DND-41 (cell line): ENCODE data around the gene PRICKLE2.

ENCODE experiments used
- ATAC-seq: fragments of 200-7000 bp; cut with Tn5 transposase; 3 replicates; pipeline ENCODE4 v1.9.1; 2021; ENCODE audit warnings: low read depth; ENCODE audit not compliant: insufficient read depth
- DNase-seq: peaks from one replicate; pipeline ENCODE4 v3.0.0-alpha.2; 2020
- H2AFZ ChIP-seq: 2 replicates; pipeline ENCODE4 v1.6.0; 2012; ENCODE audit warnings: low read depth, low read length
- H3K27ac ChIP-seq: 2 replicates; pipeline ENCODE4 v1.5.1; 2012; ENCODE audit warnings: low read length, inconsistent platforms
- H3K27me3 ChIP-seq: fragments of 200-600 bp; sonication (generic); 2 replicates; pipeline ENCODE4 v1.6.0; 2012; ENCODE audit warnings: low read length, mild to moderate bottlenecking, inconsistent platforms; ENCODE audit not compliant: insufficient read depth, poor library complexity
- H3K36me3 ChIP-seq: 2 replicates; pipeline ENCODE4 v1.5.1; 2012; ENCODE audit warnings: low read length, inconsistent platforms; ENCODE audit not compliant: insufficient read depth
- H3K4me1 ChIP-seq: 2 replicates; pipeline ENCODE4 v1.5.1; 2012; ENCODE audit warnings: mild to moderate bottlenecking, low read length; ENCODE audit not compliant: insufficient read depth
- H3K4me2 ChIP-seq: 2 replicates; pipeline ENCODE4 v1.6.0; 2012; ENCODE audit warnings: mild to moderate bottlenecking, moderate library complexity, low read length, inconsistent platforms; ENCODE audit not compliant: insufficient read depth
- H3K4me3 ChIP-seq, 2 experiments: fragments of 200-600 bp in 1 of 2; shearing (Covaris generic) in 1 of 2; 2 replicates each; pipeline ENCODE4 v1.5.1; 2012 to 2016; ENCODE audit warnings: inconsistent platforms in 2 of 2, low read length in 2 of 2, mild to moderate bottlenecking in 2 of 2, low read depth in 1 of 2, moderate library complexity in 1 of 2
- H3K79me2 ChIP-seq: 2 replicates; pipeline ENCODE4 v1.6.0; 2012; ENCODE audit warnings: low read length, inconsistent platforms; ENCODE audit not compliant: insufficient read depth
- H3K9ac ChIP-seq: 2 replicates; pipeline ENCODE4 v1.6.0; 2012; ENCODE audit warnings: low read depth, mild to moderate bottlenecking, inconsistent platforms, low read length, moderate library complexity
- H3K9me3 ChIP-seq: 2 replicates; pipeline ENCODE4 v1.5.1; 2012; ENCODE audit warnings: low read length, moderate library complexity, mild to moderate bottlenecking, inconsistent platforms; ENCODE audit not compliant: insufficient read depth, severe bottlenecking
- H4K20me1 ChIP-seq: 2 replicates; pipeline ENCODE4 v1.6.0; 2012; ENCODE audit warnings: low read length; ENCODE audit not compliant: insufficient read depth
- EZH2 ChIP-seq: IDR thresholded peaks from 3 replicates; pipeline ENCODE4 v1.6.1; 2012; ENCODE audit warnings: borderline replicate concordance, low read depth, mild to moderate bottlenecking, moderate library complexity, low read length, inconsistent platforms; ENCODE audit not compliant: severe bottlenecking
- TF ChIP-seq, protein P1 (sequence below): IDR thresholded peaks from 2 replicates; pipeline ENCODE4 v1.5.1; 2012; ENCODE audit warnings: borderline replicate concordance, low read length, moderate library complexity, mild to moderate bottlenecking; ENCODE audit not compliant: poor library complexity, severe bottlenecking; ENCODE audit errors: extremely low read depth

PRICKLE2 gene

GRCh38 chr3:64240396-64240795 is 15.1 kb upstream of the PRICKLE2 start:
- Histone ChIP-seq H3K9ac (no peak overlapping the region), H3K27ac (no peak overlapping the region), H4K20me1 (no peaks in the 10 kb centered on the region), H3K9me3 (peaks cover 14% of the 10 kb centered on the region), H3K4me1 (no peaks in the 10 kb centered on the region), H3K4me3 (no peak overlapping the region), H3K79me2 (no peaks in the 10 kb centered on the region), H2AFZ (no peak overlapping the region), H3K27me3 (no peaks in the 10 kb centered on the region), H3K4me2 (no peak overlapping the region), H3K36me3 (no peaks in the 10 kb centered on the region)
- ATAC-seq (no peak), DNase-seq (no peak)
- TF ChIP-seq EZH2: no peak
- TF ChIP-seq, protein P1, sequence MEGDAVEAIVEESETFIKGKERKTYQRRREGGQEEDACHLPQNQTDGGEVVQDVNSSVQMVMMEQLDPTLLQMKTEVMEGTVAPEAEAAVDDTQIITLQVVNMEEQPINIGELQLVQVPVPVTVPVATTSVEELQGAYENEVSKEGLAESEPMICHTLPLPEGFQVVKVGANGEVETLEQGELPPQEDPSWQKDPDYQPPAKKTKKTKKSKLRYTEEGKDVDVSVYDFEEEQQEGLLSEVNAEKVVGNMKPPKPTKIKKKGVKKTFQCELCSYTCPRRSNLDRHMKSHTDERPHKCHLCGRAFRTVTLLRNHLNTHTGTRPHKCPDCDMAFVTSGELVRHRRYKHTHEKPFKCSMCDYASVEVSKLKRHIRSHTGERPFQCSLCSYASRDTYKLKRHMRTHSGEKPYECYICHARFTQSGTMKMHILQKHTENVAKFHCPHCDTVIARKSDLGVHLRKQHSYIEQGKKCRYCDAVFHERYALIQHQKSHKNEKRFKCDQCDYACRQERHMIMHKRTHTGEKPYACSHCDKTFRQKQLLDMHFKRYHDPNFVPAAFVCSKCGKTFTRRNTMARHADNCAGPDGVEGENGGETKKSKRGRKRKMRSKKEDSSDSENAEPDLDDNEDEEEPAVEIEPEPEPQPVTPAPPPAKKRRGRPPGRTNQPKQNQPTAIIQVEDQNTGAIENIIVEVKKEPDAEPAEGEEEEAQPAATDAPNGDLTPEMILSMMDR: no peak

DNA sequence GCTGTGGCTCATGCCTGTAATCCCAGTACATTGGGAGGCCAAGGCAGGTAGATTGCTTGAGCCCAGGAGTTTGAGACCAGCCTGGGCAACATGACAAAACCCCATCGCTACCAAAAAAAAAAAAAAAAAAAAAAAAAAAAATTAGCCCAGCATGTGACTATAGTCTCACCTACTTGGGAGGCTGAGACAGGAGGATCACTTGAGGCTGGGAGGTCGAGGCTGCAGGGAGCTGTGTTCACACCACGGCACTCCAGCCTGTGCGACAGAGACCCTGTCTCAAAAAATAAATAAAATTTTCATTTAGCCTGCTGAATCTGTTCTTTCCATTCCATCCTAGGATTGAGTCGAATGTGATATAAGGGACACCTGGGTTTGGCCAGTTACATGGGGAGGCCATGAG is 14.6 kb upstream of the PRICKLE2 start:
- TF ChIP-seq EZH2: no peak
- TF ChIP-seq, protein P1: no peak
- H3K27me3 ChIP-seq: no peaks in the 10 kb centered on the region
- H4K20me1 ChIP-seq: no peaks in the 10 kb centered on the region

GRCh38 chr3:64238971-64239667 is 13.9 kb upstream of the PRICKLE2 start:
- Histone ChIP-seq H3K4me3 (no peak overlapping the region), H3K9ac (no peak overlapping the region), H3K4me1 (no peaks in the 10 kb centered on the region), H3K27ac (no peak overlapping the region), H4K20me1 (no peaks in the 10 kb centered on the region), H3K27me3 (no peaks in the 10 kb centered on the region), H3K36me3 (no peaks in the 10 kb centered on the region), H3K4me2 (no peak overlapping the region), H3K79me2 (no peaks in the 10 kb centered on the region), H3K9me3 (peaks cover 14% of the 10 kb centered on the region), H2AFZ (no peak overlapping the region)
- no peak for DNase-seq
- TF ChIP-seq EZH2: no peak
- TF ChIP-seq, protein P1: no peak
- no peak for ATAC-seq

More for the DNA sequence above, 14.6 kb upstream of the PRICKLE2 start:
- H3K4me2 ChIP-seq: no peak overlapping the region
- H3K4me1 ChIP-seq: no peaks in the 10 kb centered on the region
- no peak overlapping the region for H3K27ac ChIP-seq
- H3K9me3 ChIP-seq: peaks cover 14% of the 10 kb centered on the region
- no peak overlapping the region for H3K4me3 ChIP-seq
- ATAC-seq (no peak), DNase-seq (no peak)
- no peak overlapping the region for H2AFZ ChIP-seq
- no peaks in the 10 kb centered on the region for H3K79me2 ChIP-seq
- no peaks in the 10 kb centered on the region for H3K36me3 ChIP-seq
- H3K9ac ChIP-seq: no peak overlapping the region
